GM19240 (cell line): ENCODE measurements around the gene COPZ2.
A peak's percentile ranks its signal among the peaks of the same experiment; 100 is the strongest.
"Not testable (repeated sequence)": the region's sequence is repeated elsewhere in the genome, so short reads cannot be mapped to it uniquely, and the experiment has no call there.

ENCODE experiments used
- DNase-seq: peaks from one replicate; pipeline ENCODE4 v3.0.0; 2011; ENCODE audit warnings: low spot score; ENCODE audit not compliant: insufficient read length

The COPZ2 gene

DNA sequence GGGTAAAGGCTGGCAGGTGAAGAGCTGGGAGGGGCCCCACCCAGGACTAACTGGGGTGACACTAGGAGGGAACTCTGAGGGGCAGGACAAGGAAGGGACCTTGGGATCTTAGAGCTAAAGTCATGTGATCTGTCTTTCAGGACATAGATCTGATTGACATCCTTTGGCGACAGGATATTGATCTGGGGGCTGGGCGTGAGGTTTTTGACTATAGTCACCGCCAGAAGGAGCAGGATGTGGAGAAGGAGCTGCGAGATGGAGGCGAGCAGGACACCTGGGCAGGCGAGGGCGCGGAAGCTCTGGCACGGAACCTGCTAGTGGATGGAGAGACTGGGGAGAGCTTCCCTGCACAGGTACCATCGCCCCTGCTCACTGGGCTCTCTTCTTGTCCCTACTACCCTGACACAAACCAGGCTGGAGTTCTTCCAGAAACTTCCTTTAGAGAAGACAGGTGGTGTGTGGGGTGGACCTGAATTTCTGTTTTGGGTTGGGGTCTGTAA, 18.7 kb upstream of the COPZ2 start:
- no peak for DNase-seq

DNA sequence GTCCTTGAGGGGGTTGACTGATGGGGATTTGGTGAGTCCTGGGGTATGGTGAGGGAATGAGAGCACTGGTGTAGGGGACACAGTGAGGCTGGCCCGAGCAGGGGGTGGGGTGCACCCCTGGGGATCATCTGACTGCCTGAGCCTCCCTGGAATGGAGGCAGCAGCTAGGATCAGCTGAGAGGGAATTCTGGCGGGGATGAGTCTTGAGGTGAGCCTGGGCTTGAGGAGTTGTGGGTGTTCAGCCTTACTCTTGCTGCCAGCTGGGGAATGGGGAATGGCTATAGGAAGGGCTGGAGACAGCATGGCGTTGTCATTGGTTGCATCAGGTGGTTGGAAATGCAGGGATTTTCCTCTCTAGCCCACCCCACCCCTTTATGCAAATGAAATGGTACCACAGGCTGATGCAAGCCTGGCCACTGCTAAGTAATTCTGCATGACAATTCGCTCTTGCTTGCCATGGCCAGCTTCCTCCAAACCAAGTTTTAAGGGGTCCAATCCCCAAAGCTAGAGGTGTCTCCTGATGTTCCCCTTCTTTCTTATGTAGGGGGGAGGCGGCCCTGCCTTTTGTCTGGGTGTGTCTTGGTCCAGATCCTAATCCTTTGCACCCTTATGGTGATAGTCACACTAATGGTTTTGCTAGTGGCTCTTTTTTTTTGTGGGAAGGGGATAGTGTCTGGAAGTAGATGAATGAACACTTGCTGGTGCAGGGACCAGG, 18.1 kb upstream of the COPZ2 start:
- no peak for DNase-seq

DNA sequence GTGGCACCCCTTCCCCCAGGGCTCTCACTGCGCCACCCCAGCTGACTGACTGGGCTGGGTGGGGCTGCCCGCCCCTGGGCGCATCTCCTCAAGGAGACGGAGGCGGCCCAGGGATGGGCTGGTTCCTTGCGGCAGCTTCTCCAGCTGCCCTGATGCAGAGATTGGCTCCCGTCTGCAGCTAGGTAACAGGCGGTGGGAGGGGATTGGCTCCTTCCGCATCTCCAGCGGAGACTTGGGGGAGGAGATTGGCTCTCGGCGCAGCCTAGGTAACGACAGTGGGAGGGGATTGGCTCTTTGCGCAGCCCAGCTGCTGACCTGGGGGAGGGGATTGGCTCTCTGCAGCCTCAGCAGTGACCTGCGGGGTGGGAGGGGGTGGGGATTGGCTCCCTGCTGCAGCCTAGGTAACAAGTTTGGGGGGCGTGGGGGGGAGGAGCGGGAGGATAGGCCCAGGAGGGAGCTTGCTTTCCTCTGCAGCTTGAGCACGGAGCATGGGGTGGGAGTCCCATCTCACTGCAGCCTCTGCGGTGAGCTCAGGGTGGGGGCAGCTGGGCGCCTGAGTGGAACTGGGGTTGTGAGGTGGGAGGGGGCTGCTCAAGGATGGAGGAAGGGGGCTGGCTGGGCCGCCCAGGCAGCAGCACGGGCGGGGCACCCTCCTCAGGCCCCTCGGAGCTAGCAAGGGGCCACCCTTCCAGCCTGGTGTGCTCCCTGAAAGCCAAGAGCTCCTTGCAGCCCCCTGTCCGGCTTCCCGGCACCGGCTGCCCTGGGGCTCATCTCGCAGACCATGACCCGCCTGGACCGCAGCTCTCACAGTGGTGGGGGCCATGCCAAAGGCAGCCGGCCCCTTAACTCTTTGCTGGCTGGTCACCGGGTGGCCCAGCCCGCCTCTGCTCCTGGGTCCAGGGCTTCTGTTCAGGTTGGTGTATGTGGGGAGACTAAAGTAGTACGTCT, 16.9 kb upstream of the COPZ2 start:
- no peak for DNase-seq

DNA sequence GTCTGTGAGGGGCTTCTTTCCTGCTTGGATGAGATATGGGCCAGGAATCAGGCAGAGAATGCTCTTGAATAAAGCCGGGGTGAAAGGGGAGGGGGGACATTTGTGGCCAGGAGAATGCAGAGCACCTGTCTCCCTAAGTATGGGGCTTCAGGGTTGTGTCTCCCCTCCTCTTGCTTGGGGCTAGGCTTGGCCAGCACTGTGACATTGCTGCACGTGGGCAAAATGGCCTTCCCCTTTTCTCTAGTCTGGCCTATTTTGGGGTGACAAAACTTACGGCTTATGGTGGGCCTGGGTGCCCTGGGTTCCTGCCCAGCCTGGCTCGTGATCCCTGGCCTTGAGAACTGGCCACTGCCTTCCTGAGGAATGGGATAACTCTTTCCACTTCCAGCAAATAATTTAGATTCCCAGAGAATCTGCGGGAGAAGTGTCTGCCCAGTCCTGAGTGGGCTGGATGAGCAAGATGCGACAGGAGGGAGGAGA, 16.2 kb upstream of the COPZ2 start:
- no peak for DNase-seq

DNA sequence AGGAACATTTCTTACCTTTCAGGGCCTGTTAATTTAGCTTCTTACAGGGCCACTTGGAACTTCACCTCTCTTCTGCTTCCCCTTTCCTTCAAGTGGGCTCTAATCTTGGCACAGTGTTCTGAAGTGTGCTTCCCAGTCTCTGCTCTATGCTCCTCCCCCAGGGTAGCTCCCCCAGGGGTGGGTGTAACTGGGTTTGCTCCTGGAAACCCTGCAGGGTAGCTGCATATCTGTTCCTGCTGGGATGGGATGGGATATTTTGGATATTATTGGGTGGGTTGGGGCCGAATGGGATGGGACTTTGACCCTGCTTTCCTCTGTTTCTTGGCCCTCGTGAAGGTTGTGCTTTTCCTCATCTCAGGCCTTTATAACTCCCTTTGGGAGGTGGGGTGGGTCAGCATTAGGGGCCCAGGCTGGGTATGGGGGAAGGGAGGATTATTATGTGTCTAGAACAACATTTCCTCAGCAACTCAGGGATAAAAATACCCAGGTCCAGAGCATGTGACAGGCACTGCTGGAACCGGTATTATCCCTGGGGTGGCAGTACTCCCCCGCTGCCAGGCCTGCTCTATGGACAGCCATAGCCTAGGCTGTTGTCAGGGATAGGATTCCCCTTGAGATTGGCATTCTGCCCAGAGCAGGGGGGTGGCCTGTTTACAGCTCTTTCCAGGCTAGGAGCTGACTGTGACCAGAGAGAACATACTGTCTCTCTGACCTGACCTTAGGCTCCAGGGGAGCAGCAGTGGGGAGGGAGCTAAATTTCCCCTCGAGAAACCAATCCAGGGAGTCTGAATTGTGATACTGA, 15.6 kb upstream of the COPZ2 start:
- DNase-seq, result no peak

DNA sequence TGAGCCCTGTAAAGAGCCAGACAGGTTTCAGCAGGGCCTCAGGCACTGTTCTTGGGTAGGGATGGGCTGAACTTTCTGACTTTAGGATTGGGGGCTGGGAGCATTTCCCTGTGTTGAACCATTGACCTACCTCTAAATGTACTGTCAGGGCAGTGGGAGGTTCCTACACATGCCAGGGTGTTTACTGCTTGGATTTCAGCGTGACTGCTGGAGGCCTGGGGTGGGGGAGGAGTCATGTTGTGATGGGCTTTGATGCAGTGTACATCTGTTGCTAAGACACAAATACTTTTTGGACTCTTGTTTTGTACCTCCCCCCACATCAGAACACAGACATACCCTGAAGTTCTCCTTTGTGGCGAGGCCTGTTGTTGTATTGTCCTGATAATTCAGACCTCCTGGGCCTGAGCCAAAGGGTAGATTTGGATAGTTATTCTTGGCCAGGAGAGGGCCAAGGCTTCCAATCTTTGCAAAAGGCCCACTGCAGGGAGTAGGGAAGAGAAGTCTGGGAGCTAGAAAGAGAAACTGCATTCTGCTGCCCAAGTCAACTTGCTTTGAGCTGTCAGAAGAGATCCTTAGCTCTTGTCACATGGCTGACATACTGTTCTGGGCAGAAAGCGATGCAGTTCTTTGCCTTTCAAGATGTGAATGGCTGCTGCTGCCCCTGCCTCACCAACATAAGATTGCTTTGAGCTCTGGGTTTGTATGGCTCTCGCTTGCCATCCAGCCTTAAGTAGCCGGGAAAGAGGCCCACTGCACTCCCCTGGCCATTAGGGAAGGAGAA, 14.3 kb upstream of the COPZ2 start:
- DNase-seq, result no peak

DNA sequence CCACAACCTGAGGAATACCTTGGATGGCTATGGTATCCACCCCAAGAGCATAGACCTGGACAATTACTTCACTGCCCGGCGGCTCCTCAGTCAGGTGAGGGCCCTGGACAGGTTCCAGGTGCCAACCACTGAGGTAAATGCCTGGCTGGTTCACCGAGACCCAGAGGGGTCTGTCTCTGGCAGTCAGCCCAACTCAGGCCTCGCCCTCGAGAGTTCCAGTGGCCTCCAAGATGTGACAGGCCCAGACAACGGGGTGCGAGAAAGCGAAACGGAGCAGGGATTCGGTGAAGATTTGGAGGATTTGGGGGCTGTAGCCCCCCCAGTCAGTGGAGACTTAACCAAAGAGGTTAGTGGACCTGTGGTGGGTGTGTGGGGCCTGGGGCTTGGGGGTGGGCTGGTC, 13.7 kb upstream of the COPZ2 start:
- DNase-seq, result no peak

DNA sequence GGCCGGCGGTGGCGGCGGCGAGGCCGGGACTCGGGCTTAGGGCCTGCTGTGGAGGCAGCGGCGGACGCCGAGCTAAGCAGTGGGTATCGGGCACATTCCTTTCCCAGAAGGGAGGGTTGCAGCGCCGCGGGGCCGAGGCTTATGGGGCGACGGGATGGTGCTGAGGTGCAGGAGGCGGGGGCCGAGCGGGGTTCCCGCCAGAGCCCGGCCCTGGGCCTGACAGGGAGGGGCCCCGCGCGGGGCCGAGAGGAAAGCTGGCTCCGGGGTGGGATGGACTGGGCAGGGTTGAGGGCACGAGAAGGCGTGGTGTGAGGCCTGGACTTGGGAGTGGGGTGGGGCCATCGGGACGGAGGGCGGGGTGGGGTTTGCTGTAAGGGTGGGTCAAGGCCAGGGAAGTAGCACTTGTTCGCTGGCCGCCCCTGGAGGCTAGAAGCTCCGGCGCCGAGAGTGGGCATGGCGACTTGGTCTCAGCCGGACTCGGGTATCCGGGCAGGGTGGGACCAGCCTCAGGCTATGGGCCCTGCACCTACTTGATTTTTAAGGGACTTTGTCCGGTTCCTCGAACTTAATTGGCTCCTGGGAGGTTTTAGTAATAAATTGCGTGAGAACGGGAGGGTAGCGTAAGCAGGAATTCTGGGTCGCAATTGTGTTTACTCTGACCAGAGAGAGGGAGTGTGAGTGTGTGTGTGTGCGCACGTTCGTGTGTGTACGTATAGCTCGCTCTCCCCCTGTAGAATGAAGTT, 11.0 kb upstream of the COPZ2 start:
- DNase-seq, result no peak

DNA sequence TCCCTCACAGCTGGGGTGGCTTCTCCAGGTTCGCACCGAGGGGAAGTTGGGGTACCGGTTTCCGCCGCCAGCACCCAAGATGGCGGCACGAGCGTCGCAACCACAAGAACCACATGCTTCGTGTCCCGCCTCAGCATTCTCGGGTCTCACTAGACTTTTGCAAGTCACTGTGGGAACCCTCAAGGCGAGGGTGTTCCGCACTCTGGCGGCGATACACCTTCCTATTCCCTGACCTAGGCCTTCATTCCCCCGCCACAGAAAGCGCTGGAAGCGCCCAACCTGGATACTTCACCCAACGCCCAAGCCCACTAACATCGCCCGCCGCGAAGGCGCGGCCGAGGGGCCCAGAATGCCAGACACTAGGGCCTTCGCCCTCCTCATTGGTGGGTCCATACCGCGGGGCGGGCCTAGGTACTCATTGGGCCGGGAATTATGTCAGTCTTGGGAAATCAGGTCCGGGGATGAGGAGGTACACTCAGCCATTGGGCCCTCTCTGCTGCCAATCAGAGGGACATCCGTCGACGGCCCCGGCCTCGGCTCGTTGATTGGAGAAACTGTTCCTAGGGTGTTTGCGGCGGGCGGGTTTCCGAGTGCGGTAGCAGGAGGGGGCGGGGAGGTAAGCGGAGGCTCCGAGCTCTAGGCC, 10.3 kb upstream of the COPZ2 start, which contains the start of gene NFE2L1:
NFE2L1 (plus strand) TSS at position 619 of the 643 bp plus-strand sequence. CDS start 2,760 bp downstream, outside the sequence.
- peak; percentile 82 for DNase-seq

DNA sequence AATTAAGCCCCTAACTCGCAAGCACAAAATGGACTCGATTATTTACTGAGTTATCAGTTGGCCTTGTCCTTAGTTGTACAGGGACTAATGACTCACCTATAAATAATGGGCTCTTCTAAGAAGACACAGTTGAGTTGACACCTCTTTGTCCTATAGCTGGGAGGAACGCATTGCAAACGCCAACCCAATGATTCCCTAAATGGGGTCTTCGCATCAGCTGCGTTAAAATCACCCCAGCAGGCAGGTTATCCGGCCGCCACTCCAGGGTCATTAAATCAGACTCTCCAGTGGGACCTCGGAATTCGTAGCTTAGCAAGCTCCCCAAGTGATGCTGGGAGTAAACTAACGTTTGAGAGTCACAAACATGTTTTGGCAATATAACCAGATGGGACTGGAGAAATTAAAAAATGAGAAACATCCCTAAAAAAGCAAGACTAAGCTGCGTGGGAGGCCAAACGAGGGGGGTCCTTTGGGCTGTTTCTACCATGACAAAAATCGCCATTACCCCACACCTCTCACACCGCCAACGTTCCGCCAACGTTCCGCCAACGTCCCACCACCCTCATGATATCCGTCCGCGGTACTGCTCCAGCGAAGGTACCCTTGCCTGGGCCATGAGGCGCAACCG, 9.6 kb upstream of the COPZ2 start:
- DNase-seq, result no peak

DNA sequence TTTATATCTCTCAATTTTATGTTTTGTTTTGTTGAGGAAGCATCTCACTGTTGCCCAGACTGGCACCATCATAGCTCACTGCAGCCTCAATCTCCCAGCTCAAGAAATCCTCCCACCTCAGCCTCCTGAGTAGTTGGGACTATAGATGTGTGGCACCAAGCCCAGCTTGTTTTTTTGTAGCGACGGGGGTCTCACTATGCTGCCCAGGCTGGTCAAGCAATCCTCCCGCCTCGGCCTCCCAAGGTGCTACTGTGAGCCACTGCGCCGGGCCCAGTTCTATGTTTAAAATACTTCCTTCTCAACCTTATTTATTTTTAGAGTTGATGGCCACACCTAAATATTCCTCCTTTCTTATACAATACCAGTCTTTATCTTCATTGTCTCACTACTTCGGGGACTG, 8.7 kb upstream of the COPZ2 start:
- no peak for DNase-seq

DNA sequence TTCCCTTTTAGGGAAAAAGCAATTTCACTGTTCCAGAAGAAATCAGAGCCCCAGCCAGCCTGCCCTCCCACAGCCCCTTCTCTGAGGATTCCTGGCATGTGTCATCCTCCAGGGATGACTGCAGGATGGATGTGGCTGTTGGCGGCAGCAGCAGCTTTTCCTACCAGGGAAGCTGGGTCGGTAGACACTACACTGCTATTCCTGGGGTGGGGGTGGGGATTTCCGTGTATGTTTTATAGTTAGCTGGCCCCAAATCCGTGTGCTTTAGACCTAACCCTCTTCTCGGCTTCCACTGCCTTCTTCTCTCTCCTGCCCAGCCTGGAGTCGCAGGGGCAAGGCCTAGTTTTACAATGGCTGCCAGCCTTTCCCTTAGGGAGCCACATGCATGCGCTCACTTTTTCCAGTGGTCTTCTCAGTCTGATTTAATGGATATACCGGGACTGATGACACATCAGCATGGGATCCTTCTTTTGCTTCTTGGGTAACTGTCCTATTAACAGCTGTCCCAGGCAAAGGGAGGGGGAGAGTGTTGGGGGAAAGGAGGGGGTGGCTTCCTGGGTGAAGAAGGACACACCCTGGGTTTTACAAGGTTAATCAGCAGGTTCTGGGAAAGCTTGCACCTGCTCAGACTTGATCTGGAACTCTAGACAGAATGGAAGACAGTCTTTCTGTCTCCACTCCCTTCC, 7.9 kb upstream of the COPZ2 start:
- no peak for DNase-seq

DNA sequence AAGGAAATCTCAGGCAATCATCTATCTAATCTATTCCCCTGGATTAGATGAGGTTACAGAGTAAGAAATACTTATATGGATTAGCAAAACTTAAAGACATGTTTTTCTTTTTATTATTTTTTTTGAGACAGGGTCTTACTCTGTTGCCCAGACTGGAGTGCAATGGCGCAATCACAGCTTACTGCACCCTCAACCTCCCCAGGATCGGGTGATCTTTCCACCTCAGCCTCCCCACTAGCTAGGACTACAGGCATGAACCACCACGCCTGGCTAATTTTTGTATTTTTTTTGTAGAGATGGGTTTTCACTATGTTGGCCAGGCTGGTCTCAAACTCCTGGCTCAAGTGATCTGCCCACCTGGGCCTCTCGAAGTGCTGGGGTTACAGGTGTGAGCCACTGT, 7.3 kb upstream of the COPZ2 start:
- DNase-seq, result no peak

DNA sequence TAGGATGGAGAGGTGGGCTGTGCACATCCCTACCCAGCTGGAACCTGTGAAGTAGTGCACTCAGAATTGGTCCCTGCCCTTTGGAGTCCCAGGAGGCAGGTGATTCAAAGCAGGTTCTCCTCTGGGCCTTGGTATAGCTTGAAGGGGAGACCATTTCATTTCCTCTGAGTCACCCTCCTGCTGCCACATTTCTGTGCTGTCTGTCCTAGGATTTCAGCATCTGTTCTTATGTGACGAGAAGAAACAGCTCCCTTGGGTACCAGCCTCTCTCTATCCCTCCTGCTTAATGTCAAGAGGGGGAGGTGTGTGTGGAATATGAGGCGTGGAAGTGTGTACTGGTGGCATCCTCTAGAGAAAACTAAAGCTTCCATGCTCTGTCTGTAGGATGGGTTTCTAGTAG, 5.6 kb upstream of the COPZ2 start:
- DNase-seq, result no peak

DNA sequence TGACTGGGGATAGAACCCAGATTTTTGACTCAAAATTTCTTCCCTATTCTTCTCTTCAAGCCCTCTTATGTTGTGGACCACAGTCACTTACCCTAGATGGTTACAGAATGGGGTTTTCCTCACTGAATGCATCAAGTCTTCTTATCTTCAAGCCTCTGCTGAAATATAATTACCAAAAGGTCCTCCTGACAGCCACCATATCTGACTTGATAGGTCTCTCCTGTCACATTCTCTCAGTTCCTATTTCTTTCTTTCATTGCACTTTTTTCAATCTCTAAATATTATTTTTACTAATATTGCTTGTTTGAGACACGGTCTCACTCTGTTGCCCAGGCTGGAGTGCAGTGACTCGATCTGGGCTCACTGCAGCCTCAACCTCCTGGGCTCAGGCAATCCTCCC, 1.1 kb upstream of the COPZ2 start:
- no peak for DNase-seq

DNA sequence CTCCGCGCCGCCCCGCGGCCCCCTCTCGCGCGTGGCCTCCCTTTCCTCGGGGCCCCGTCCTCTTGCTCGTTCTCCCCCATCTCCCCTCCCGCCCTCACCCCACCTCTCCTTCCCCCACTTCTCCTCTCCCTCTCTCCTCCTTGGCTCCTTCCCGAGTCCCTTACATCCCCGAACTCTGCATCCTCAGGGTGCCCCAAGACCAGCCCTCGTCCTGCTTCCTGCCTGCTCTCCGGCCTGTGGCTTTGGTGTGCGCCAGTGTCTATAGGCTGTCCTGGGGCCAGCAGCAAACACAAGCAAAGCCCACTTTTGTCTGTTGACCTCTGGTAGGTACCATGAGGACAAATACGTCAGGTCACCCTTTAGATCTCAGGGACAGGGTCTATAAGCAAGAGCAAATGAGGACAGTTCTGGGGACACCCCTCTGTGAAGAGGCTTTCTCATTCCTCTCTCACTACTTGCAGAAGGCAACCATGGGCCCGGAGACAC, 284 bp upstream of the COPZ2 start:
- DNase-seq, result no peak

DNA sequence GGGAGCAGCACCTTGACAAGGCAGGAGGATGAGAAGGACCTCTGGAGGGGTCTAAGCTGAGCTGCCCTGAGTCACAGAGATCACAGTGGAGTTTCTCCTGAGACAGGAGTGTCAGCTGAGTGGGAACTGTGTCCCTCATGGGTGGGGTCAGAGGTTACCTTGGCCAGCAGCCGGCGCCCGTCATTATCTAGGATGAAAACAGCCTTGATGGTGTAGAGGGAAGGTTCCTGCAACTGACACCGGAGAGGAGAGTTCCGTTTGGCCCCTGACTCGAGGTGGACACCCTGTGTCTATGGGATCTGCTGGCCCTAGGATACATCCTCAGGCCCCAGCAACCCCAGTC, 933 bp downstream of the COPZ2 start:
- DNase-seq, result no peak

DNA sequence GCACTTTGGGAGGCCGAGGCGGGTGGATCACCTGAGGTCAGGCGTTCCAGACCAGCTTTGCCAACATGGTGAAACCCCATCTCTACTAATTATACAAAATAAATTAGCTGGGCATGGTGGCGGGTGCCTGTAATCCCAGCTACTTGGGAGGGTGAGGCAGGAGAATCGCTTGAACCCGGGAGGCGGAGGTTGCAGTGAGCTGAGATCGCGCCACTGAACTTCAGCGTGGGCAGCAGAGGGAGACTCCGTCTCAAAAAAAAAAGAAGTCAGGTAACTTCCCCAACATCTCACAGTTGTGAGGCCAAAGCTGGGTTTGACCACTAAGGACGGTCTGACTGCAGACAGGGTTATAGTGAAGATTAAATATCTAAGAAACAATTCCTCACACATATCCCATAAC, 2.9 kb downstream of the COPZ2 start:
- DNase-seq, result not testable (repeated sequence)
